GM23338 (cell line): ENCODE measurements around the gene ZSWIM3.

Experiments used
- EZH2 ChIP-seq: fragments of 200-600 bp; sonication (generic); IDR thresholded peaks from one replicate; pipeline ENCODE4 v1.8.0; 2017; ENCODE audit warnings: antibody characterized with exemption, mild to moderate bottlenecking, low read depth; ENCODE audit not compliant: unreplicated experiment
- JUNB ChIP-seq: IDR thresholded peaks from one replicate; pipeline ENCODE4 v1.6.1; 2016; ENCODE audit warnings: antibody characterized with exemption; ENCODE audit not compliant: unreplicated experiment
- POLR2AphosphoS5 ChIP-seq: IDR thresholded peaks from 2 replicates; pipeline ENCODE4 v1.6.1; 2016; ENCODE audit warnings: antibody characterized with exemption, low read depth
- STAT1 ChIP-seq: IDR thresholded peaks from one replicate; pipeline ENCODE4 v1.6.1; 2016; ENCODE audit warnings: antibody characterized with exemption; ENCODE audit not compliant: unreplicated experiment
- ZNF114 ChIP-seq: fragments of 250-450 bp; sonication (Bioruptor Pico); IDR thresholded peaks from 2 replicates; pipeline ENCODE4 v1.5.0; 2020; ENCODE audit warnings: mild to moderate bottlenecking, moderate library complexity
- TF ChIP-seq, protein P1 (sequence below), 2 experiments: fragments of 200-600 bp in 1 of 2; sonication (generic) in 1 of 2; conservative IDR thresholded peaks; 2 replicates each; pipeline versions ENCODE4 v1.5.1 to v1.6.1; 2016 to 2017; ENCODE audit warnings: antibody characterized with exemption in 2 of 2, low read depth in 2 of 2, mild to moderate bottlenecking in 2 of 2, moderate library complexity in 1 of 2
- TF ChIP-seq, protein P2 (sequence below): IDR thresholded peaks from one replicate; pipeline ENCODE4 v1.6.1; 2018; ENCODE audit warnings: antibody characterized with exemption; ENCODE audit not compliant: unreplicated experiment
- TF ChIP-seq, protein P3 (sequence below): IDR thresholded peaks from 2 replicates; pipeline ENCODE4 v1.6.1; 2016; ENCODE audit warnings: antibody characterized with exemption

DNA sequence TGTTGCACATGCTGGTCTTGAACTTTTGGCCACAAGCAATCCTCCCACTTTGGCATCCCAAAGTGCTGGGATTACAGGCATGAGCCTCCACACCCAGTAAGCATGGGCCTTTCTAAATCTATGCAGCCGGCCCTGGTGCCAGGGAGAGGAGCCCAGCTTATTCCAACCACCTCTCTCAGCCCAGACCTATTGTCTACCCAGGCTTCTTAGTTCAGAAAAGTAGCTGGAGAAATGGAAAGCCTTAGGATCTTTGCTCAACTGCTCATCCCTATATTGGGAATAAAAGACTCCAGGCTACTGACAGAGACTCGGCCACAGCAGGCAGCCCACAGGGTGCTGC lies 69.3 kb downstream of the ZSWIM3 start:
- TF ChIP-seq ZNF114, result no peak
- TF ChIP-seq, protein P1, sequence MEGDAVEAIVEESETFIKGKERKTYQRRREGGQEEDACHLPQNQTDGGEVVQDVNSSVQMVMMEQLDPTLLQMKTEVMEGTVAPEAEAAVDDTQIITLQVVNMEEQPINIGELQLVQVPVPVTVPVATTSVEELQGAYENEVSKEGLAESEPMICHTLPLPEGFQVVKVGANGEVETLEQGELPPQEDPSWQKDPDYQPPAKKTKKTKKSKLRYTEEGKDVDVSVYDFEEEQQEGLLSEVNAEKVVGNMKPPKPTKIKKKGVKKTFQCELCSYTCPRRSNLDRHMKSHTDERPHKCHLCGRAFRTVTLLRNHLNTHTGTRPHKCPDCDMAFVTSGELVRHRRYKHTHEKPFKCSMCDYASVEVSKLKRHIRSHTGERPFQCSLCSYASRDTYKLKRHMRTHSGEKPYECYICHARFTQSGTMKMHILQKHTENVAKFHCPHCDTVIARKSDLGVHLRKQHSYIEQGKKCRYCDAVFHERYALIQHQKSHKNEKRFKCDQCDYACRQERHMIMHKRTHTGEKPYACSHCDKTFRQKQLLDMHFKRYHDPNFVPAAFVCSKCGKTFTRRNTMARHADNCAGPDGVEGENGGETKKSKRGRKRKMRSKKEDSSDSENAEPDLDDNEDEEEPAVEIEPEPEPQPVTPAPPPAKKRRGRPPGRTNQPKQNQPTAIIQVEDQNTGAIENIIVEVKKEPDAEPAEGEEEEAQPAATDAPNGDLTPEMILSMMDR (conservative IDR thresholded peaks at IDR 0.05; ENCODE audit: low read depth in 2 of 2), result no peak
- no peak for TF ChIP-seq POLR2AphosphoS5
- no peak for TF ChIP-seq EZH2
- TF ChIP-seq, protein P2, sequence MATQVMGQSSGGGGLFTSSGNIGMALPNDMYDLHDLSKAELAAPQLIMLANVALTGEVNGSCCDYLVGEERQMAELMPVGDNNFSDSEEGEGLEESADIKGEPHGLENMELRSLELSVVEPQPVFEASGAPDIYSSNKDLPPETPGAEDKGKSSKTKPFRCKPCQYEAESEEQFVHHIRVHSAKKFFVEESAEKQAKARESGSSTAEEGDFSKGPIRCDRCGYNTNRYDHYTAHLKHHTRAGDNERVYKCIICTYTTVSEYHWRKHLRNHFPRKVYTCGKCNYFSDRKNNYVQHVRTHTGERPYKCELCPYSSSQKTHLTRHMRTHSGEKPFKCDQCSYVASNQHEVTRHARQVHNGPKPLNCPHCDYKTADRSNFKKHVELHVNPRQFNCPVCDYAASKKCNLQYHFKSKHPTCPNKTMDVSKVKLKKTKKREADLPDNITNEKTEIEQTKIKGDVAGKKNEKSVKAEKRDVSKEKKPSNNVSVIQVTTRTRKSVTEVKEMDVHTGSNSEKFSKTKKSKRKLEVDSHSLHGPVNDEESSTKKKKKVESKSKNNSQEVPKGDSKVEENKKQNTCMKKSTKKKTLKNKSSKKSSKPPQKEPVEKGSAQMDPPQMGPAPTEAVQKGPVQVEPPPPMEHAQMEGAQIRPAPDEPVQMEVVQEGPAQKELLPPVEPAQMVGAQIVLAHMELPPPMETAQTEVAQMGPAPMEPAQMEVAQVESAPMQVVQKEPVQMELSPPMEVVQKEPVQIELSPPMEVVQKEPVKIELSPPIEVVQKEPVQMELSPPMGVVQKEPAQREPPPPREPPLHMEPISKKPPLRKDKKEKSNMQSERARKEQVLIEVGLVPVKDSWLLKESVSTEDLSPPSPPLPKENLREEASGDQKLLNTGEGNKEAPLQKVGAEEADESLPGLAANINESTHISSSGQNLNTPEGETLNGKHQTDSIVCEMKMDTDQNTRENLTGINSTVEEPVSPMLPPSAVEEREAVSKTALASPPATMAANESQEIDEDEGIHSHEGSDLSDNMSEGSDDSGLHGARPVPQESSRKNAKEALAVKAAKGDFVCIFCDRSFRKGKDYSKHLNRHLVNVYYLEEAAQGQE, result no peak
- TF ChIP-seq, protein P3, sequence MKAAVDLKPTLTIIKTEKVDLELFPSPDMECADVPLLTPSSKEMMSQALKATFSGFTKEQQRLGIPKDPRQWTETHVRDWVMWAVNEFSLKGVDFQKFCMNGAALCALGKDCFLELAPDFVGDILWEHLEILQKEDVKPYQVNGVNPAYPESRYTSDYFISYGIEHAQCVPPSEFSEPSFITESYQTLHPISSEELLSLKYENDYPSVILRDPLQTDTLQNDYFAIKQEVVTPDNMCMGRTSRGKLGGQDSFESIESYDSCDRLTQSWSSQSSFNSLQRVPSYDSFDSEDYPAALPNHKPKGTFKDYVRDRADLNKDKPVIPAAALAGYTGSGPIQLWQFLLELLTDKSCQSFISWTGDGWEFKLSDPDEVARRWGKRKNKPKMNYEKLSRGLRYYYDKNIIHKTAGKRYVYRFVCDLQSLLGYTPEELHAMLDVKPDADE, result no peak
- no peak for TF ChIP-seq STAT1
- no peak for TF ChIP-seq JUNB
